GM12878 (cell line): ENCODE measurements around the gene AAMP. TPM values are rescaled to one million over a fixed set of nuclear protein-coding genes. Genes with fewer than 3 reads are reported as not detected.

ENCODE experiments used
- ATAC-seq: fragments of 200-7000 bp; cut with Tn5 transposase; 3 replicates; pipeline ENCODE4 v1.9.1; 2020; ENCODE audit warnings: mild to moderate bottlenecking, moderate library complexity
- BruUV-seq: library from RNA; stranded (reverse); fragments of 400-500 nt; replicated peaks from 2 replicates; lab custom pipeline; 2021; lab: Mats Ljungman, UMichigan
- CTCF ChIA-PET: fragments of 300-600 bp; sonication (Branson Sonifier 250); formaldehyde crosslinking; extraction: SDS; loops from one replicate; lab custom pipeline; 2021; ENCODE audit warnings: inconsistent platforms; lab: Yijun Ruan, JAX
- POLR2A ChIA-PET: fragments of 350-600 bp; formaldehyde crosslinking; extraction: SDS; loops from one replicate; lab custom pipeline; 2021; ENCODE audit warnings: inconsistent platforms; lab: Charles Lee
- RAD21 ChIA-PET: fragments of 300-600 bp; sonication (Branson Sonifier 250); formaldehyde crosslinking; loops from one replicate; lab custom pipeline; 2023; ENCODE audit warnings: antibody characterized with exemption; ENCODE audit not compliant: unreplicated experiment; lab: Charles Lee
- SMC1A ChIA-PET: fragments of 300-600 bp; sonication (Branson Sonifier 250); formaldehyde crosslinking; loops from one replicate; lab custom pipeline; 2023; ENCODE audit not compliant: unreplicated experiment, uncharacterized antibody; lab: Charles Lee
- DNase-seq: peaks from one replicate; pipeline ENCODE4 v3.0.0-alpha.2; 2011; ENCODE audit warnings: low read depth, low spot score
- FAIRE-seq: peaks from 3 replicates; lab custom pipeline; 2011; peaks lifted over from hg19 to GRCh38; lab: Jason Lieb, UNC
- H2AFZ ChIP-seq: 2 replicates; pipeline ENCODE4 v1.6.0; 2011; ENCODE audit warnings: low read depth, low read length, control low read depth; ENCODE audit not compliant: control insufficient read depth
- H3K27ac ChIP-seq: 2 replicates; pipeline ENCODE4 v1.5.1; 2011; ENCODE audit warnings: control low read depth; ENCODE audit not compliant: control insufficient read depth, insufficient read depth
- H3K27me3 ChIP-seq, 2 experiments: replicated peaks in 1 of 2; 2 replicates each; pipeline versions ENCODE4 v1.6.0 to v1.6.1; 2011; ENCODE audit warnings: low read length in 1 of 2; ENCODE audit not compliant: control insufficient read depth in 2 of 2, insufficient read depth in 2 of 2
- H3K36me3 ChIP-seq, 2 experiments: 2 replicates each; pipeline ENCODE4 v1.5.1; 2011; ENCODE audit warnings: low read length in 1 of 2; ENCODE audit not compliant: control insufficient read depth in 2 of 2, insufficient read depth in 2 of 2
- H3K4me1 ChIP-seq: 2 replicates; pipeline ENCODE4 v1.6.1; 2011; ENCODE audit warnings: mild to moderate bottlenecking, low read length, moderate library complexity, mixed read lengths; ENCODE audit not compliant: control insufficient read depth, insufficient read depth
- H3K4me2 ChIP-seq: 2 replicates; pipeline ENCODE4 v1.6.0; 2011; ENCODE audit warnings: control low read depth; ENCODE audit not compliant: control insufficient read depth, insufficient read depth
- H3K4me3 ChIP-seq: fragments of 200-600 bp; sonication (generic); 2 replicates; pipeline ENCODE4 v1.5.1; 2016
- H3K79me2 ChIP-seq: 2 replicates; pipeline ENCODE4 v1.6.0; 2011; ENCODE audit warnings: low read length; ENCODE audit not compliant: control insufficient read depth, insufficient read depth
- H3K9ac ChIP-seq: 2 replicates; pipeline ENCODE4 v1.8.0; 2011; ENCODE audit warnings: low read length, control low read depth, mixed read lengths; ENCODE audit not compliant: control insufficient read depth, insufficient read depth
- H3K9me3 ChIP-seq: replicated peaks from 3 replicates; pipeline ENCODE4 v1.5.1; 2011; ENCODE audit warnings: mild to moderate bottlenecking, low read length; ENCODE audit not compliant: control insufficient read depth, insufficient read depth
- H4K20me1 ChIP-seq: 2 replicates; pipeline ENCODE4 v1.6.0; 2011; ENCODE audit not compliant: control insufficient read depth, insufficient read depth
- EZH2 ChIP-seq: IDR thresholded peaks from 2 replicates; pipeline ENCODE4 v1.6.1; 2012; ENCODE audit warnings: low read depth, mild to moderate bottlenecking, control low read depth, inconsistent platforms, low read length, borderline replicate concordance; ENCODE audit not compliant: control insufficient read depth
- FOXM1 ChIP-seq: IDR thresholded peaks from 2 replicates; pipeline ENCODE4 v1.6.1; 2012; ENCODE audit warnings: low read depth, mild to moderate bottlenecking, inconsistent platforms, low read length, moderate library complexity
- GATAD2B ChIP-seq: fragments of 450-650 bp; conservative IDR thresholded peaks from 2 replicates; pipeline ENCODE4 v1.6.1; 2017; ENCODE audit warnings: low read depth, mild to moderate bottlenecking, moderate library complexity
- JUNB ChIP-seq: IDR thresholded peaks from 2 replicates; pipeline ENCODE4 v1.6.1; 2016; ENCODE audit warnings: antibody characterized with exemption, mild to moderate bottlenecking
- MEF2B ChIP-seq: fragments of 450-650 bp; IDR thresholded peaks from 2 replicates; pipeline ENCODE4 v1.6.1; 2018; ENCODE audit warnings: mild to moderate bottlenecking, moderate library complexity; ENCODE audit not compliant: partially characterized antibody, poor library complexity, severe bottlenecking
- NR2C1 ChIP-seq: fragments of 450-650 bp; IDR thresholded peaks from 2 replicates; pipeline ENCODE4 v1.6.1; 2017; ENCODE audit warnings: antibody characterized with exemption, mild to moderate bottlenecking, moderate library complexity
- RAD21 ChIP-seq: IDR thresholded peaks from 2 replicates; pipeline ENCODE4 v1.6.1; 2011; ENCODE audit warnings: mild to moderate bottlenecking, low read depth, low read length, moderate library complexity; ENCODE audit not compliant: insufficient read depth
- SIX5 ChIP-seq: IDR thresholded peaks from 2 replicates; pipeline ENCODE4 v1.6.1; 2011; ENCODE audit warnings: mild to moderate bottlenecking, low read depth, low read length, moderate library complexity; ENCODE audit not compliant: severe bottlenecking
- ZNF217 ChIP-seq: fragments of 450-650 bp; IDR thresholded peaks from 2 replicates; pipeline ENCODE4 v1.6.1; 2017; ENCODE audit warnings: antibody characterized with exemption, mild to moderate bottlenecking
- WGBS: methylation state at CpG from one replicate; pipeline ENCODE4 v1.1.6; 2016; ENCODE audit warnings: low lambda C conversion rate; ENCODE audit not compliant: insufficient replicate concordance, insufficient coverage; ENCODE audit errors: missing lambda C conversion rate; 5-methylcytosine and 5-hydroxymethylcytosine counted together
- in situ Hi-C: fragments of 300-500 bp; cut with MboI; formaldehyde crosslinking; loops from 9 replicates; pipeline ENCODE4 v1.14.3; 2018; ENCODE audit warnings: mixed read lengths
- intact Hi-C: fragments of 100-400 bp; cut with micrococcal nuclease; formaldehyde crosslinking; loops from one replicate; pipeline ENCODE4 v1.14.2; 2022; ENCODE audit not compliant: unreplicated experiment
- polyA plus RNA-seq, 11 experiments: library from polyadenylated mRNA; depleted of rRNA in 4 of 11; unstranded in 6 of 11; stranded (reverse) in 5 of 11; fragments of >200 nt; fragmentation: Nextera tagmentation in 4 of 11; fragmentation: Illumina TruSeq in 1 of 11; extraction: Ambion mirVana in 4 of 11; extraction: Trizol in 1 of 11; gene quantifications; 1 replicate in 1 of 11; 2 replicates in 10 of 11; pipeline versions ENCODE4 v1.2.1 to v1.2.3, GENCODE V29; 2011 to 2016; ENCODE audit warnings: inconsistent platforms in 2 of 11, missing spikeins in 2 of 11, low read depth in 1 of 11
- total RNA-seq, 4 experiments: library from RNA; depleted of rRNA in 3 of 4; stranded (reverse); fragments of >200 nt in 3 of 4; fragmentation: Illumina TruSeq in 1 of 4; extraction: Trizol in 1 of 4; gene quantifications; 2 replicates each; pipeline versions ENCODE4 v1.2.1 to v1.2.3, GENCODE V29; 2013 to 2021
- TF ChIP-seq, protein P1 (sequence below): fragments of 450-650 bp; IDR thresholded peaks from 2 replicates; pipeline ENCODE4 v1.6.1; 2018; ENCODE audit warnings: borderline replicate concordance, mild to moderate bottlenecking; ENCODE audit not compliant: partially characterized antibody

AAMP gene
- total and polyA plus RNA-seq, 10 of the 15 experiments (the other 5 are each of a cell fraction or from before 2014, with no cell fraction given), result 4.4 to 140 (median 81.9) TPM

DNA sequence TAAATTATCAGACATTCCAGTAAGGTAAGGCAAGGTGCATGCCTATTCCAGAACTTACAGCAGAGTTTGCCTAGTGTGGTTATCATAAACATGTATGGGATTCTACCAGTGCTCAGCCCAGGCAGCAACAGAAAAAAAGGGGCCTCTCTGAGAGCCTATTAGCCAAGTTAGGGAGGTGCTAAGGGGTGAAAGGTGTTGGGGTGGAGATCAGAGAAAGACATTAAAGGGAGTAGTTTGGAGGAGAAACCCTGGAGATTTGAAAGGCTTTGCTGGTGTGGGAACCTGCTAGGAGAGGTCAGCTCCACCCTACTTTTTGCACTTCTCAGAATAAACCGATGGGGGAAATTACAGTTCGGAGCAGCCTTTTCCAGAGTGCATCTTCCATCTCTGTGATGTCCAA is 50.0 kb downstream of the AAMP start:
- ChIA-PET RAD21 (interaction anchor here (6.7 kb wide), 1 partner anchor 9 kb away, joined by 84 read pairs; no protein-coding TSS in a partner anchor), POLR2A (interaction anchor here (0.6 to 8.8 kb wide), 6 partner anchors 9 to 71 kb away, joined by 3 to 98 read pairs (median 5); partner anchors contain the start of genes AAMP and PNKD), CTCF (interaction anchor here (0.6 to 5.7 kb wide), 5 partner anchors 8 to 1132 kb away, joined by 3 to 58 read pairs (median 3); no protein-coding TSS in a partner anchor), SMC1A (interaction anchor here (0.8 to 4.6 kb wide), 5 partner anchors 10 to 66 kb away, joined by 3 to 73 read pairs (median 3); no protein-coding TSS in a partner anchor)
- in situ Hi-C loops, result no loop called here
- FAIRE-seq (no peak), DNase-seq (no peak), ATAC-seq (no peak)
- H3K4me1 ChIP-seq, result peaks cover 30% of the 10 kb centered on the region
- no peaks in the 10 kb centered on the region for H3K27me3 ChIP-seq
- H4K20me1 ChIP-seq, result peaks cover 18% of the 10 kb centered on the region
- BruUV-seq, result no TSS peak
- H3K9me3 ChIP-seq, result no peaks in the 10 kb centered on the region
- H3K79me2 ChIP-seq, result peaks cover 88% of the 10 kb centered on the region
- peak overlapping the region; percentile 99 for H3K9ac ChIP-seq
- 3% methylated on average over 2 of the region's 2 CpGs for WGBS
- H2AFZ ChIP-seq, result no peak overlapping the region
- peak overlapping the region; percentile 99; the same call in 1 of the 2 replicates for H3K27ac ChIP-seq
- H3K4me3 ChIP-seq, result peak overlapping the region; percentile 93
- TF ChIP-seq SIX5, result no peak
- peak; percentile 23; the same call in 1 of the 2 replicates for TF ChIP-seq NR2C1
- intact Hi-C loops, result loop anchor here (5.0 kb wide), 1 partner anchor 177 kb away; the partner anchor contains the start of gene CTDSP1
- peaks cover 3 to 27% of the 10 kb centered on the region in 2 experiments for H3K36me3 ChIP-seq
- H3K4me2 ChIP-seq, result peak overlapping the region; percentile 94

GRCh38 chr2:218218268-218219185 is 51.4 kb downstream of the AAMP start:
- H3K9ac ChIP-seq, result peak overlapping the region; percentile 99
- peak; percentile 47 for ATAC-seq
- no peak for FAIRE-seq
- H3K79me2 ChIP-seq, result peaks cover 74% of the 10 kb centered on the region
- in situ Hi-C loops (no loop called here), intact Hi-C loops (loop anchor here (1.0 to 5.0 kb wide), 2 partner anchors 11 to 179 kb away; partner anchors contain the start of gene CTDSP1)
- ChIA-PET CTCF (interaction anchor here (0.7 to 5.7 kb wide), 5 partner anchors 9 to 140 kb away, joined by 3 to 58 read pairs (median 4); no protein-coding TSS in a partner anchor), RAD21 (interaction anchor here (1.4 to 6.7 kb wide), 3 partner anchors 11 to 72 kb away, joined by 3 to 84 read pairs (median 7); no protein-coding TSS in a partner anchor), POLR2A (interaction anchor here (0.6 to 8.8 kb wide), 7 partner anchors 11 to 489 kb away, joined by 3 to 98 read pairs (median 5); partner anchors contain the start of genes AAMP and PNKD), SMC1A (interaction anchor here (0.6 to 4.6 kb wide), 7 partner anchors 9 to 137 kb away, joined by 3 to 73 read pairs (median 4); no protein-coding TSS in a partner anchor)
- BruUV-seq, result no TSS peak
- H3K9me3 ChIP-seq, result no peaks in the 10 kb centered on the region
- H3K27me3 ChIP-seq, result no peaks in the 10 kb centered on the region
- H3K4me3 ChIP-seq, result peak overlapping the region; percentile 93
- DNase-seq, result peak; percentile 53
- peaks cover 25% of the 10 kb centered on the region for H3K4me1 ChIP-seq
- peaks cover 9% of the 10 kb centered on the region for H4K20me1 ChIP-seq
- no peak overlapping the region for H2AFZ ChIP-seq
- H3K27ac ChIP-seq, result peak overlapping the region; percentile 99
- H3K4me2 ChIP-seq, result peak overlapping the region; percentile 94
- 0% methylated on average over 4 of the region's 4 CpGs for WGBS
- H3K36me3 ChIP-seq, result peaks cover 0 to 15% of the 10 kb centered on the region in 2 experiments; a peak in 2 of 4 replicates
- TF ChIP-seq JUNB (no peak; the same call in 1 of the 2 replicates), EZH2 (no peak), FOXM1 (peak; percentile 34; the same call in 1 of the 2 replicates), RAD21 (0 out of 2 replicates have a peak, but pooled peaks have one; percentile 7), GATAD2B (no peak), ZNF217 (0 out of 2 replicates have a peak, but pooled peaks have one; percentile 23), MEF2B (peak; percentile 13)
- TF ChIP-seq, protein P1, sequence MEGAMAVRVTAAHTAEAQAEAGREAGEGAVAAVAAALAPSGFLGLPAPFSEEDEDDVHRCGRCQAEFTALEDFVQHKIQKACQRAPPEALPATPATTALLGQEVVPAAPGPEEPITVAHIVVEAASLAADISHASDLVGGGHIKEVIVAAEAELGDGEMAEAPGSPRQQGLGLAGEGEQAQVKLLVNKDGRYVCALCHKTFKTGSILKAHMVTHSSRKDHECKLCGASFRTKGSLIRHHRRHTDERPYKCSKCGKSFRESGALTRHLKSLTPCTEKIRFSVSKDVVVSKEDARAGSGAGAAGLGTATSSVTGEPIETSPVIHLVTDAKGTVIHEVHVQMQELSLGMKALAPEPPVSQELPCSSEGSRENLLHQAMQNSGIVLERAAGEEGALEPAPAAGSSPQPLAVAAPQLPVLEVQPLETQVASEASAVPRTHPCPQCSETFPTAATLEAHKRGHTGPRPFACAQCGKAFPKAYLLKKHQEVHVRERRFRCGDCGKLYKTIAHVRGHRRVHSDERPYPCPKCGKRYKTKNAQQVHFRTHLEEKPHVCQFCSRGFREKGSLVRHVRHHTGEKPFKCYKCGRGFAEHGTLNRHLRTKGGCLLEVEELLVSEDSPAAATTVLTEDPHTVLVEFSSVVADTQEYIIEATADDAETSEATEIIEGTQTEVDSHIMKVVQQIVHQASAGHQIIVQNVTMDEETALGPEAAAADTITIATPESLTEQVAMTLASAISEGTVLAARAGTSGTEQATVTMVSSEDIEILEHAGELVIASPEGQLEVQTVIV, result no peak
